ENCODE measurements around the gene LRRFIP1. TPM values are rescaled to one million over a fixed set of nuclear protein-coding genes. Genes with fewer than 3 reads are reported as not detected.
A peak's percentile ranks its signal among the peaks of the same experiment; 100 is the strongest.

Gene LRRFIP1
- total and polyA plus RNA-seq, 2 of the 13 experiments (the other 11 are each of a cell fraction or from before 2014, with no cell fraction given) = 15.9 to 40.5 TPM

DNA sequence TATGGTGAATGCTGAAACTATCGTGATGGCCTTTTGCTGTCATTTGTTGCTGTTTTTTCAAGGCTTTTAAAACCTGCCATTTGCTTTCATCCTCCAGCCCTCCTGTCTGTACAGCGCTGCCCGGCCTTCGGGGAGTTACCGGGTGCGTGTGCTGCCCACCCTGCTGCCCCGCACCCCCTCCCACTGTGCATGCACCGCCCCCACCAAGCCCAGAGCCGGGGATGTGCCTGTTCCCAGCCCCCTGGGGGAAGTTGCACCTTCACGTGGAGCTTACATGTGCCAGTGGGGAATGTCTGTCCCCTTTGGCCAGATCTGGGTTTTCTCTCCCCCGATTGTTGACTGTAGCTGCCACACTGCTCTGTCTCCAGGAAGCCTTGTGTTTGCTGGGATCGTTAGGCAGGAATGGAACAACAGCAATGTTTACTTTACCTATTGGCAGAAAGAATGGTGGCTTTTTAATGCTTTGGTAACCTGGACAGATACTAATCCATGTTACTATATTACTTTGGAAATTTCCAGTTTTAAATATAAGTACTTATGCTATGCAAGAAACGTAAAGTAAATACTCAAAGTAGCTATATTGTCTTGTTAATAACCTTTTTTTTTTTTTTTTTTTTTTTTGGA lies 106.4 kb downstream of the LRRFIP1 start (continued):
- TF ChIP-seq RBM22 (optimal IDR thresholded peaks at IDR 0.05; ENCODE audit: low read length) (peak; percentile 34), KLF11 (CRISPR knock-in tag; IDR thresholded peaks at IDR 0.05) (no peak), MYC (CRISPR knock-in tag; IDR thresholded peaks at IDR 0.05; ENCODE audit: borderline replicate concordance) (peak; percentile 80; the same call in 1 of the 2 replicates), ZNF546 (CRISPR knock-in tag; conservative IDR thresholded peaks at IDR 0.05) (peak; percentile 68; the same call in 1 of the 2 replicates), ZBTB8A (CRISPR knock-in tag; IDR thresholded peaks at IDR 0.05; ENCODE audit: borderline replicate concordance, low read depth) (no peak), ZNF589 (CRISPR knock-in tag; conservative IDR thresholded peaks at IDR 0.05) (no peak), MZF1 (CRISPR knock-in tag; IDR thresholded peaks at IDR 0.05; ENCODE audit: borderline replicate concordance) (no peak), KDM6A (CRISPR knock-in tag; IDR thresholded peaks at IDR 0.05; ENCODE audit: low read depth) (peak; percentile 68), ZNF619 (CRISPR knock-in tag; IDR thresholded peaks at IDR 0.05) (no peak), RFX3 (CRISPR knock-in tag; IDR thresholded peaks at IDR 0.05) (0 out of 2 replicates have a peak, but pooled peaks have one; percentile 45), FOXM1 (CRISPR knock-in tag; IDR thresholded peaks at IDR 0.05) (no peak), DNMT1 (CRISPR knock-in tag; IDR thresholded peaks at IDR 0.05) (no peak), MAFF (IDR thresholded peaks at IDR 0.05; ENCODE audit: low read depth, low read length) (no peak), KDM5B (CRISPR knock-in tag; IDR thresholded peaks at IDR 0.05; ENCODE audit: borderline replicate concordance) (peak; percentile 40; the same call in 1 of the 2 replicates), ZKSCAN5 (CRISPR knock-in tag; IDR thresholded peaks at IDR 0.05) (no peak), MBNL3 (CRISPR knock-in tag; conservative IDR thresholded peaks at IDR 0.05) (no peak), MAFG (CRISPR knock-in tag; IDR thresholded peaks at IDR 0.05) (no peak), ZNF512 (CRISPR knock-in tag; IDR thresholded peaks at IDR 0.05) (no peak; the same call in 1 of the 2 replicates), CREB3 (CRISPR knock-in tag; IDR thresholded peaks at IDR 0.05) (no peak), GABPB1 (CRISPR knock-in tag; IDR thresholded peaks at IDR 0.05) (peak; percentile 54)
- TF ChIP-seq, protein P1, sequence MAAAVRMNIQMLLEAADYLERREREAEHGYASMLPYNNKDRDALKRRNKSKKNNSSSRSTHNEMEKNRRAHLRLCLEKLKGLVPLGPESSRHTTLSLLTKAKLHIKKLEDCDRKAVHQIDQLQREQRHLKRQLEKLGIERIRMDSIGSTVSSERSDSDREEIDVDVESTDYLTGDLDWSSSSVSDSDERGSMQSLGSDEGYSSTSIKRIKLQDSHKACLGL (CRISPR knock-in tag; IDR thresholded peaks at IDR 0.05) = no peak
- TF ChIP-seq, protein P2, sequence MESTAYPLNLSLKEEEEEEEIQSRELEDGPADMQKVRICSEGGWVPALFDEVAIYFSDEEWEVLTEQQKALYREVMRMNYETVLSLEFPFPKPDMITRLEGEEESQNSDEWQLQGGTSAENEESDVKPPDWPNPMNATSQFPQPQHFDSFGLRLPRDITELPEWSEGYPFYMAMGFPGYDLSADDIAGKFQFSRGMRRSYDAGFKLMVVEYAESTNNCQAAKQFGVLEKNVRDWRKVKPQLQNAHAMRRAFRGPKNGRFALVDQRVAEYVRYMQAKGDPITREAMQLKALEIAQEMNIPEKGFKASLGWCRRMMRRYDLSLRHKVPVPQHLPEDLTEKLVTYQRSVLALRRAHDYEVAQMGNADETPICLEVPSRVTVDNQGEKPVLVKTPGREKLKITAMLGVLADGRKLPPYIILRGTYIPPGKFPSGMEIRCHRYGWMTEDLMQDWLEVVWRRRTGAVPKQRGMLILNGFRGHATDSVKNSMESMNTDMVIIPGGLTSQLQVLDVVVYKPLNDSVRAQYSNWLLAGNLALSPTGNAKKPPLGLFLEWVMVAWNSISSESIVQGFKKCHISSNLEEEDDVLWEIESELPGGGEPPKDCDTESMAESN (CRISPR knock-in tag; conservative IDR thresholded peaks at IDR 0.05) = no peak

Data from HepG2 (cell line).